Coronary artery (tissue), 2 donors: ENCODE results near the gene SELENOP.

Source experiments
- DNase-seq: peaks from one replicate; pipeline ENCODE4 v3.0.0-alpha.2; 2017; ENCODE audit warnings: low spot score
- H3K27ac ChIP-seq, 2 donors: fragments of 200-600 bp; sonication (generic); one replicate each; pipeline ENCODE4 v1.5.1; 2016 to 2019
- H3K4me3 ChIP-seq: fragments of 200-600 bp; sonication (generic); 2 replicates; pipeline ENCODE4 v1.5.1; 2016; ENCODE audit warnings: mild to moderate bottlenecking, moderate library complexity
- CTCF ChIP-seq: fragments of 200-600 bp; sonication (generic); IDR thresholded peaks from one replicate; pipeline ENCODE4 v1.5.1; 2019; ENCODE audit warnings: antibody characterized with exemption

Gene SELENOP

GRCh38 chr5:42804717-42805339 lies 6.9 kb downstream of the SELENOP start:
- H3K27ac ChIP-seq, result no peak overlapping the region

GRCh38 chr5:42801516-42802166 lies 10.1 kb downstream of the SELENOP start:
- no peak for TF ChIP-seq CTCF

More at GRCh38 chr5:42804717-42805339, 6.9 kb downstream of the SELENOP start:
- no peak for DNase-seq
- H3K4me3 ChIP-seq, result no peak overlapping the region
- no peak for TF ChIP-seq CTCF

GRCh38 chr5:42800748-42801330 lies 10.9 kb downstream of the SELENOP start:
- no peak for TF ChIP-seq CTCF
- DNase-seq, result no peak
- no peak overlapping the region for H3K27ac ChIP-seq
- H3K4me3 ChIP-seq, result no peak overlapping the region

More at GRCh38 chr5:42801516-42802166, 10.1 kb downstream of the SELENOP start:
- Histone ChIP-seq H3K27ac (no peak overlapping the region), H3K4me3 (no peak overlapping the region)
- no peak for DNase-seq

- H3K4me3 ChIP-seq, result no peak overlapping the region
- TF ChIP-seq CTCF, result no peak
- DNase-seq, result no peak
- H3K27ac ChIP-seq, result no peak overlapping the region
These were observed 12.0 kb downstream of the SELENOP start for GRCh38 chr5:42799668-42800114.

- DNase-seq, result no peak
- Histone ChIP-seq H3K4me3 (no peak overlapping the region), H3K27ac (no peak overlapping the region)
- TF ChIP-seq CTCF, result no peak
These were observed 12.5 kb downstream of the SELENOP start for GRCh38 chr5:42799241-42799608.

GRCh38 chr5:42798284-42799240 lies 13.1 kb downstream of the SELENOP start:
- H3K27ac ChIP-seq, result no peak overlapping the region
- no peak overlapping the region for H3K4me3 ChIP-seq
- TF ChIP-seq CTCF, result no peak
- no peak for DNase-seq
